HFF-Myc (cell line): ENCODE results near the gene CISD2.
"Not testable (repeated sequence)": the region's sequence is repeated elsewhere in the genome, so short reads cannot be mapped to it uniquely, and the experiment has no call there.

Experiments
- DNase-seq: peaks from one replicate; pipeline ENCODE4 v3.0.0-alpha.2; 2011; ENCODE audit warnings: low read depth; ENCODE audit errors: extremely low read depth
- H3K4me3 ChIP-seq: replicated peaks from 2 replicates; pipeline ENCODE4 v1.5.1; 2011; ENCODE audit warnings: low read depth, mild to moderate bottlenecking, control low read depth, low read length
- CTCF ChIP-seq: IDR thresholded peaks from 2 replicates; pipeline ENCODE4 v1.5.1; 2012; ENCODE audit warnings: mild to moderate bottlenecking, low read depth, low read length, control low read depth; ENCODE audit errors: missing control alignments

The CISD2 gene

GRCh38 chr4:102849579-102850104 lies 19.1 kb upstream of the CISD2 start:
- no peak for DNase-seq
- TF ChIP-seq CTCF: no peak
- no peak overlapping the region for H3K4me3 ChIP-seq

- no peak for DNase-seq
- no peak for TF ChIP-seq CTCF
- H3K4me3 ChIP-seq: no peak overlapping the region
Observed at GRCh38 chr4:102850370-102850769, 18.4 kb upstream of the CISD2 start.

GRCh38 chr4:102858828-102859464 lies 9.8 kb upstream of the CISD2 start:
- no peak for TF ChIP-seq CTCF
- H3K4me3 ChIP-seq: no peak overlapping the region
- no peak for DNase-seq

- DNase-seq: no peak
- TF ChIP-seq CTCF: no peak
- no peak overlapping the region for H3K4me3 ChIP-seq
Observed at GRCh38 chr4:102860611-102861324, 8.0 kb upstream of the CISD2 start.

GRCh38 chr4:102862016-102862415 lies 6.8 kb upstream of the CISD2 start:
- DNase-seq: no peak
- H3K4me3 ChIP-seq: no peak overlapping the region
- no peak for TF ChIP-seq CTCF

- no peak for TF ChIP-seq CTCF
- no peak for DNase-seq
- no peak overlapping the region for H3K4me3 ChIP-seq
Observed at GRCh38 chr4:102862747-102863146, 6.0 kb upstream of the CISD2 start.

GRCh38 chr4:102865327-102865726 lies 3.5 kb upstream of the CISD2 start:
- not testable (repeated sequence) for DNase-seq, H3K4me3 ChIP-seq
